Breast epithelium (tissue), 3 donors: ENCODE measurements around the gene ITPR3.

Experiments
- CTCF ChIP-seq, 3 donors: fragments of 450-650 bp; IDR thresholded peaks; one replicate each; pipeline ENCODE4 v1.5.1; 2016 to 2017; ENCODE audit warnings: antibody characterized with exemption in 3 of 3, mild to moderate bottlenecking in 3 of 3, moderate library complexity in 3 of 3
- POLR2AphosphoS5 ChIP-seq, 3 donors: sonication (generic); formaldehyde crosslinking; IDR thresholded peaks; one replicate each; pipeline ENCODE4 v1.6.1; 2017; ENCODE audit warnings: antibody characterized with exemption in 3 of 3

- TF ChIP-seq CTCF (IDR thresholded peaks at IDR 0.05) (no peak), POLR2AphosphoS5 (IDR thresholded peaks at IDR 0.05) (no peak)
Observed at GRCh38 chr6:33728438-33728837, 107.3 kb downstream of the ITPR3 start.
